GM23248 (cell line): ENCODE measurements around the gene RIC1. TPM values are rescaled to one million over a fixed set of nuclear protein-coding genes. Genes with fewer than 3 reads are reported as not detected.
"Not testable (repeated sequence)": the region's sequence is repeated elsewhere in the genome, so short reads cannot be mapped to it uniquely, and the experiment has no call there.

Experiments used
- DNase-seq: peaks from one replicate; pipeline ENCODE4 v3.0.0-alpha.2; 2015
- H2AFZ ChIP-seq: fragments of 200-600 bp; sonication (generic); 2 replicates; pipeline ENCODE4 v1.6.1; 2016; ENCODE audit warnings: antibody characterized with exemption
- H3F3A ChIP-seq: fragments of 200-600 bp; sonication (generic); 2 replicates; pipeline ENCODE4 v1.6.1; 2016; ENCODE audit warnings: mild to moderate bottlenecking, antibody characterized with exemption, mixed run types; ENCODE audit not compliant: insufficient read depth
- H3K27ac ChIP-seq: fragments of 200-600 bp; sonication (generic); 2 replicates; pipeline ENCODE4 v1.5.1; 2016; ENCODE audit warnings: mild to moderate bottlenecking
- H3K27me3 ChIP-seq: fragments of 200-600 bp; sonication (generic); replicated peaks from 2 replicates; pipeline ENCODE4 v1.6.1; 2016; ENCODE audit warnings: mild to moderate bottlenecking; ENCODE audit not compliant: insufficient read depth
- H3K36me3 ChIP-seq: fragments of 200-600 bp; sonication (generic); 2 replicates; pipeline ENCODE4 v1.6.1; 2016; ENCODE audit warnings: low read depth, mild to moderate bottlenecking
- H3K4me1 ChIP-seq: fragments of 200-600 bp; sonication (generic); 2 replicates; pipeline ENCODE4 v1.6.1; 2016; ENCODE audit warnings: mild to moderate bottlenecking; ENCODE audit not compliant: insufficient read depth
- H3K4me2 ChIP-seq: fragments of 200-600 bp; sonication (generic); one replicate; pipeline ENCODE4 v1.6.1; 2016; ENCODE audit warnings: mild to moderate bottlenecking; ENCODE audit not compliant: unreplicated experiment
- H3K4me3 ChIP-seq: fragments of 200-600 bp; sonication (generic); 2 replicates; pipeline ENCODE4 v1.5.1; 2016; ENCODE audit warnings: mild to moderate bottlenecking
- H3K79me2 ChIP-seq: fragments of 200-600 bp; sonication (generic); 2 replicates; pipeline ENCODE4 v1.6.1; 2016; ENCODE audit warnings: mild to moderate bottlenecking; ENCODE audit not compliant: insufficient read depth
- H3K9ac ChIP-seq: fragments of 200-600 bp; sonication (generic); 2 replicates; pipeline ENCODE4 v1.6.1; 2016; ENCODE audit warnings: mild to moderate bottlenecking
- H3K9me2 ChIP-seq: fragments of 200-600 bp; sonication (generic); 2 replicates; pipeline ENCODE4 v1.6.1; 2016; ENCODE audit warnings: mixed run types, mild to moderate bottlenecking, moderate library complexity; ENCODE audit not compliant: insufficient read depth
- H3K9me3 ChIP-seq: fragments of 200-600 bp; sonication (generic); one replicate; pipeline ENCODE4 v1.6.1; 2017; ENCODE audit warnings: low read depth
- H4K20me1 ChIP-seq: fragments of 200-600 bp; sonication (generic); 2 replicates; pipeline ENCODE4 v1.6.0; 2016; ENCODE audit not compliant: insufficient read depth
- EZH2 ChIP-seq: fragments of 200-600 bp; sonication (generic); IDR thresholded peaks from 2 replicates; pipeline ENCODE4 v1.6.1; 2018; ENCODE audit warnings: antibody characterized with exemption, mild to moderate bottlenecking; ENCODE audit not compliant: insufficient read depth, poor library complexity, severe bottlenecking
- EZH2phosphoT487 ChIP-seq: fragments of 200-600 bp; sonication (generic); IDR thresholded peaks from 2 replicates; pipeline ENCODE4 v1.6.1; 2018; ENCODE audit warnings: antibody characterized with exemption, moderate library complexity, mild to moderate bottlenecking, low read depth; ENCODE audit not compliant: insufficient read depth
- WGBS, 2 experiments: methylation state at CpG; one replicate each; pipeline ENCODE4 v1.1.6; 2015 to 2017; ENCODE audit warnings: low lambda C conversion rate in 2 of 2, low coverage in 1 of 2; ENCODE audit errors: missing lambda C conversion rate in 2 of 2; 5-methylcytosine and 5-hydroxymethylcytosine counted together
- in situ Hi-C: fragments of 300-500 bp; cut with MboI; formaldehyde crosslinking; loops from 2 replicates; pipeline ENCODE4 v1.15.0; 2020
- polyA plus RNA-seq: library from polyadenylated mRNA; unstranded; fragments of >200 nt; fragmentation: Nextera tagmentation; extraction: Ambion mirVana; gene quantifications from 2 replicates; pipeline ENCODE4 v1.2.1, GENCODE V29; 2016
- total RNA-seq: library from RNA; depleted of rRNA; stranded (reverse); fragments of >200 nt; shearing (Covaris generic); gene quantifications from 2 replicates; pipeline ENCODE4 v1.2.3, GENCODE V29; 2014

Gene RIC1
- total and polyA plus RNA-seq, 2 experiments from 2014 or later = 13.0 to 48.7 TPM

- no peak overlapping the region for H3K27ac ChIP-seq
- no peaks in the 10 kb centered on the region for H3K9me3 ChIP-seq
- no peaks in the 10 kb centered on the region for H4K20me1 ChIP-seq
- no peaks in the 10 kb centered on the region for H3K36me3 ChIP-seq
- no peak for TF ChIP-seq EZH2phosphoT487
- TF ChIP-seq EZH2 = no peak
- H3K4me2 ChIP-seq = no peak overlapping the region
- DNase-seq = no peak
- in situ Hi-C loops = no loop called here
- no peak overlapping the region for H3K4me3 ChIP-seq
- no peaks in the 10 kb centered on the region for H3K9me2 ChIP-seq
- no peak overlapping the region for H2AFZ ChIP-seq
- WGBS, 2 experiments = 93 to 97% methylated on average over 2 of the region's 2 CpGs
- H3K27me3 ChIP-seq = no peaks in the 10 kb centered on the region
- H3K9ac ChIP-seq = no peak overlapping the region
- peaks cover 34% of the 10 kb centered on the region for H3F3A ChIP-seq
- H3K4me1 ChIP-seq = peaks cover 32% of the 10 kb centered on the region
- peaks cover 67% of the 10 kb centered on the region for H3K79me2 ChIP-seq
Observed at GRCh38 chr9:5624655-5625054, 4.3 kb upstream of the RIC1 start.

DNA sequence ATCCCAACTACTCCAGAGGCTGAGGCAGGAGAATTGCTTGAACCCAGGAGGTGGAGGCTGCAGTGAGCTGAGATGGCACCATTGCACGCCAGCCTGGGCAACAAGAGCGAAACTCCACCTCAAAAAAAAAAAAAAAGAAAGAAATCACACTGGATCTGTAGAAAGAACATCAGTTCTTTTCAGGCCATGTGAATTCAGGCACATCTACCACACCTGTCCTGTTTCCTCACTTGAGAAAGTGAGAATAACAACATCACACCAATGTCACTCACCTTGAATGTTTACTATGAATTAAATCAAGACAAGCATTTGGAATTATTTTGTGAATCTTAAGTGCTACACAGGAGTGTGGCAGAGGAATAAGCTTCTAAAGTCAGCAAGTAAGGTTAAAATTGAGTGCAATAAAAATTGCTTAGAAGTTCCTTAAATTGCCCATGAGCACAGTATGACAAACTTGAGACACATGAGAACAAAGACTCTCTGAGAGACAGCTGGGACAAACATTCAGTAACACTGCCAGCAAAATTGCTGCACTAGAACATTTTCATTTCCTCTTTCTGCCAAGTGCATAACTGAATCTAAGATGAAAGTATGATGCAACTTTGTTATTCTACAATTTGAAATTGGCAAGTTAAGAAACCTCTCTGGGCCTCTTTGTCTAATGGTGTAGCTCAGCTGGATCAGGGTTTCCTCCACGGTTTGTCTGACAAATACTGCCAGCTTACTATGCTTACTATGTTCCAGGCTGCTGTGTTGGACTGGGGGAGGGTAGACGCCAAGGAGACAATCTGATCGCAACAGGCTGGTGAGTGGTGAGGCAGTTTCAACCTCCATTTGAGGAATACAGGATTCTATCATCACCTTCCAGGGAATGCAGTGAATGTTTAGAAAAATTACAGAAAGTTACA lies 1.9 kb upstream of the RIC1 start:
- H3K9ac ChIP-seq = peak overlapping the region; percentile 87
- peak overlapping the region; percentile 92 for H3K4me2 ChIP-seq
- peak overlapping the region; percentile 73 for H2AFZ ChIP-seq
- peaks cover 33% of the 10 kb centered on the region for H3F3A ChIP-seq
- no peaks in the 10 kb centered on the region for H3K36me3 ChIP-seq
- in situ Hi-C loops = no loop called here
- peak overlapping the region; percentile 92 for H3K4me3 ChIP-seq
- no peaks in the 10 kb centered on the region for H3K27me3 ChIP-seq
- TF ChIP-seq EZH2 (no peak), EZH2phosphoT487 (no peak)
- 8 to 16% methylated on average over 5 of the region's 5 CpGs for WGBS, 2 experiments
- H3K9me3 ChIP-seq = no peaks in the 10 kb centered on the region
- H3K4me1 ChIP-seq = peaks cover 31% of the 10 kb centered on the region
- no peaks in the 10 kb centered on the region for H4K20me1 ChIP-seq
- DNase-seq = peak; percentile 87
- peak overlapping the region; percentile 81 for H3K27ac ChIP-seq
- H3K9me2 ChIP-seq = no peaks in the 10 kb centered on the region
- peaks cover 80% of the 10 kb centered on the region for H3K79me2 ChIP-seq

GRCh38 chr9:5627686-5628085 lies 1.2 kb upstream of the RIC1 start:
- H2AFZ ChIP-seq = peak overlapping the region; percentile 73
- H3K4me3 ChIP-seq = peak overlapping the region; percentile 92
- H3K79me2 ChIP-seq = peaks cover 84% of the 10 kb centered on the region
- 10% methylated on average over 11 of the region's 11 CpGs for WGBS, 2 experiments
- DNase-seq, in situ Hi-C loops, H3K36me3 ChIP-seq, H3K27me3 ChIP-seq, H3K9me3 ChIP-seq, H3K9me2 ChIP-seq, H4K20me1 ChIP-seq: not testable (repeated sequence)
- H3K4me1 ChIP-seq = peaks cover 33% of the 10 kb centered on the region
- H3K27ac ChIP-seq = peak overlapping the region; percentile 81
- H3K4me2 ChIP-seq = peak overlapping the region; percentile 92
- peak overlapping the region; percentile 87 for H3K9ac ChIP-seq
- H3F3A ChIP-seq = peaks cover 27% of the 10 kb centered on the region

- Histone ChIP-seq H3K4me3 (peak overlapping the region; percentile 92), H3F3A (peaks cover 31% of the 10 kb centered on the region), H3K79me2 (peaks cover 84% of the 10 kb centered on the region), H3K4me2 (peak overlapping the region; percentile 92), H4K20me1 (no peaks in the 10 kb centered on the region), H3K9ac (peak overlapping the region; percentile 87), H3K9me2 (no peaks in the 10 kb centered on the region), H3K9me3 (no peaks in the 10 kb centered on the region), H3K27me3 (no peaks in the 10 kb centered on the region), H2AFZ (peak overlapping the region; percentile 73), H3K36me3 (no peaks in the 10 kb centered on the region), H3K4me1 (peaks cover 38% of the 10 kb centered on the region), H3K27ac (peak overlapping the region; percentile 81)
- in situ Hi-C loops = no loop called here
- WGBS, 2 experiments = 8% methylated on average over 7 of the region's 7 CpGs
- no peak for TF ChIP-seq EZH2phosphoT487
- TF ChIP-seq EZH2 = no peak
- DNase-seq = no peak
Observed at GRCh38 chr9:5628183-5628529, 751 bp upstream of the RIC1 start.
